AG04450 (cell line): ENCODE data around the gene RACK1. TPM values are rescaled to one million over a fixed set of nuclear protein-coding genes. Genes with fewer than 3 reads are reported as not detected.

ENCODE experiments used
- CTCF ChIA-PET: fragments of 300-600, 350-600 bp; formaldehyde crosslinking; extraction: SDS; loops from one replicate; lab custom pipeline; 2022; ENCODE audit warnings: antibody characterized with exemption, inconsistent platforms; lab: Charles Lee
- POLR2A ChIA-PET: fragments of 350-600 bp; formaldehyde crosslinking; extraction: SDS; loops from one replicate; lab custom pipeline; 2021; ENCODE audit warnings: antibody characterized with exemption, inconsistent platforms; lab: Yijun Ruan, JAX
- DNase-seq: peaks from one replicate; pipeline ENCODE4 v3.0.0-alpha.2; 2011; ENCODE audit warnings: low read depth, low spot score
- H3K27ac ChIP-seq: one replicate; pipeline ENCODE4 v1.5.1; 2012; ENCODE audit warnings: low read depth, low read length, control low read depth
- H3K27me3 ChIP-seq: one replicate; pipeline ENCODE4 v1.6.0; 2012; ENCODE audit warnings: low read length; ENCODE audit not compliant: control insufficient read depth, insufficient read depth
- H3K4me3 ChIP-seq: 2 replicates; pipeline ENCODE4 v1.5.1; 2011; ENCODE audit warnings: mild to moderate bottlenecking, low read depth, low read length, control low read depth
- H3K9me3 ChIP-seq: 2 replicates; pipeline ENCODE4 v1.5.1; 2012; ENCODE audit warnings: low read length; ENCODE audit not compliant: control insufficient read depth, insufficient read depth
- CTCF ChIP-seq: IDR thresholded peaks from 2 replicates; pipeline ENCODE4 v1.5.1; 2011; ENCODE audit warnings: low read depth, low read length, control low read depth, inconsistent platforms
- polyA plus RNA-seq: library from polyadenylated mRNA; depleted of rRNA; stranded (reverse); fragments of >200 nt; gene quantifications from 2 replicates; pipeline ENCODE4 v1.2.3, GENCODE V29; 2011

The RACK1 gene
- polyA plus RNA-seq, 1 experiment = 4,422 TPM

GRCh38 chr5:181204113-181204825 is 39.4 kb downstream of the RACK1 start:
- TF ChIP-seq CTCF = peak; percentile 12; the same call in 1 of the 2 replicates
- no peak overlapping the region for H3K27ac ChIP-seq
- peaks cover 2% of the 10 kb centered on the region for H3K27me3 ChIP-seq
- no peak for DNase-seq
- H3K9me3 ChIP-seq = no peaks in the 10 kb centered on the region
- CTCF ChIA-PET = interaction anchor here (1.3 kb wide), 1 partner anchor 12 kb away, joined by 6 read pairs; no protein-coding TSS in a partner anchor
- POLR2A ChIA-PET = interaction anchor here (0.6 to 2.9 kb wide), 3 partner anchors 13 to 420 kb away, joined by 3 to 15 read pairs (median 5); no protein-coding TSS in a partner anchor
- peak overlapping the region; percentile 56 for H3K4me3 ChIP-seq

GRCh38 chr5:181203777-181204112 is 40.0 kb downstream of the RACK1 start:
- no peak overlapping the region for H3K27ac ChIP-seq
- peak overlapping the region; percentile 56 for H3K4me3 ChIP-seq
- no peak for DNase-seq
- no peaks in the 10 kb centered on the region for H3K9me3 ChIP-seq
- POLR2A ChIA-PET = interaction anchor here (2.9 kb wide), 1 partner anchor 12 kb away, joined by 15 read pairs; no protein-coding TSS in a partner anchor
- peaks cover 2% of the 10 kb centered on the region for H3K27me3 ChIP-seq
- no peak for TF ChIP-seq CTCF
- CTCF ChIA-PET = no interaction called here

DNA sequence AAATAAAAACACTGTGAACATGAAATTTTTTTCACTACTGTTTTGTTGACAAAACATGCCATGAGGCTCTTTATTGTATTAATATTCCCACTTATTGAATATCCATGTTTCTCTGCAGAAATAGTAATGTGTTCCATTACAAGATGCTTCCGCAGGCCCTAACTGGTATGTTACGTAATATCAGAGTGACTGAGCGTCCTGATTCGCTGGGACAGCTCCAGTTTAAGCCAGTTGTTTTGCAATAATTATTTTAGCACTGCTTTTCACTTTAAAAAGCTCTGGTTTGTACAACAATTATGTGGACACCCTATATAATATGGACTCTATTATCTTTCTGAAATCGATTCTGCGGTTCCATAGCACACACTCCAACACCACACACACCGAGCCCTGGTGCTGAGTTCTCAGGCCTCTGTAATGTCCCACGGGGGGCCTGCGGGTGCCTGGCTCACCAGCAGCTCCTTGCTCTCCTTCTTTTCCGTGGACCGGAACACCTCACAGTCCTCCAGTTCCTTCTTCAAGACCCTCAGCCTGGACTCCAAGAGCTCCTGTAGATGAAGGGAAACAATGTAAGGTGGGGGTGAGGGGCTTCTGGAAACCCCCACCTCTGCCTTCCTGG is 40.5 kb downstream of the RACK1 start:
- Histone ChIP-seq H3K9me3 (no peaks in the 10 kb centered on the region), H3K4me3 (no peak overlapping the region; the same call in 1 of the 2 replicates), H3K27ac (no peak overlapping the region), H3K27me3 (peaks cover 2% of the 10 kb centered on the region)
- no peak for TF ChIP-seq CTCF
- ChIA-PET CTCF (interaction anchor here (0.6 kb wide), 1 partner anchor 19 kb away, joined by 3 read pairs; no protein-coding TSS in a partner anchor), POLR2A (interaction anchor here (0.6 to 2.9 kb wide), 2 partner anchors 12 to 20 kb away, joined by 4 to 15 read pairs; partner anchors contain the start of gene TRIM41)
- no peak for DNase-seq

DNA sequence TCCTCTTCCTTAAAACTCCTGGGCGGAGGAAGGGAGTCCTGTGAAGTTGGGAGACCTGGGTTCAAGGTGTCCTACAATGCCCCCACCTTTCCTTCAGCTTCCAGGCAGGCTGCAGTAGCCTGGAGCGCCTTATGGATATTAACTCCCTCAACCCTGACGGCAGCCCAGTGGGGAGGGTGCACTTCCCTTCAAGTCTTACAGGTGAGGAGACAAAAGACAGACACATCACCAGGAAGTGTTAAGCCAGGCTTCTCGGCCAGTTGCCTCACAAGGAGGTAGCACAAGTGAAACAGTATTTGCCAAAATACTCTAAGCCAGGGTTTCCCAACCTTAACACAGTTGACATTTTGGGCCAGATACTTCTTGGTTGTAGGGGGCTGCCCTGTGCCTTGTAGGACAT is 42.9 kb downstream of the RACK1 start:
- peaks cover 2% of the 10 kb centered on the region for H3K27me3 ChIP-seq
- POLR2A ChIA-PET = interaction anchor here (1.7 kb wide), 1 partner anchor 9 kb away, joined by 4 read pairs; no protein-coding TSS in a partner anchor
- no peak overlapping the region for H3K4me3 ChIP-seq
- CTCF ChIA-PET = interaction anchor here (1.0 kb wide), 1 partner anchor 12 kb away, joined by 3 read pairs; no protein-coding TSS in a partner anchor
- no peak for DNase-seq
- H3K9me3 ChIP-seq = no peaks in the 10 kb centered on the region
- no peak for TF ChIP-seq CTCF
- no peak overlapping the region for H3K27ac ChIP-seq
